IMR-90 (cell line): ENCODE measurements around the gene NFILZ. TPM values are rescaled to one million over a fixed set of nuclear protein-coding genes. Genes with fewer than 3 reads are reported as not detected.

Experiments
- ATAC-seq: fragments of 200-7000 bp; cut with Tn5 transposase; 2 replicates; pipeline ENCODE4 v1.9.1; 2020; ENCODE audit warnings: low read depth, mild to moderate bottlenecking, moderate library complexity
- BruUV-seq: library from RNA; stranded (reverse); fragments of 400-500 nt; replicated peaks from 2 replicates; lab custom pipeline; 2021; lab: Mats Ljungman, UMichigan
- CTCF ChIA-PET: fragments of 300-600 bp; formaldehyde crosslinking; extraction: SDS; loops from one replicate; lab custom pipeline; 2021; ENCODE audit warnings: antibody characterized with exemption; lab: Yijun Ruan, JAX
- POLR2A ChIA-PET: fragments of 300-600 bp; sonication (Branson Sonifier 250); formaldehyde crosslinking; loops from one replicate; lab custom pipeline; 2022; ENCODE audit warnings: antibody characterized with exemption; ENCODE audit not compliant: unreplicated experiment; lab: Charles Lee
- DNase-seq: peaks from one replicate; pipeline ENCODE4 v3.0.0; 2013
- H2AFZ ChIP-seq: replicated peaks from 2 replicates; pipeline ENCODE3; 2013; ENCODE audit warnings: low read length, mild to moderate bottlenecking; ENCODE audit not compliant: poor library complexity
- H2AK5ac ChIP-seq: 2 replicates; pipeline ENCODE4 v1.6.1; 2013; ENCODE audit warnings: low read depth, low read length, inconsistent platforms
- H2AK9ac ChIP-seq: replicated peaks from 2 replicates; pipeline ENCODE3; 2013; ENCODE audit warnings: mild to moderate bottlenecking, low read depth, low read length, moderate library complexity; ENCODE audit not compliant: poor library complexity
- H2BK120ac ChIP-seq: 2 replicates; pipeline ENCODE4 v1.6.1; 2013; ENCODE audit warnings: low read depth, low read length, inconsistent platforms
- H2BK15ac ChIP-seq: 3 replicates; pipeline ENCODE4 v1.6.1; 2013; ENCODE audit warnings: low read depth, low read length, inconsistent platforms
- H2BK20ac ChIP-seq: 2 replicates; pipeline ENCODE4 v1.6.1; 2013; ENCODE audit warnings: low read depth, mild to moderate bottlenecking, inconsistent platforms, low read length, moderate library complexity
- H2BK5ac ChIP-seq: 2 replicates; pipeline ENCODE4 v1.6.1; 2013; ENCODE audit warnings: mild to moderate bottlenecking, low read depth, low read length, inconsistent platforms; ENCODE audit not compliant: poor library complexity, severe bottlenecking
- H3K14ac ChIP-seq: replicated peaks from 2 replicates; pipeline ENCODE4 v1.6.1; 2013; ENCODE audit warnings: low read depth, low read length, inconsistent platforms
- H3K18ac ChIP-seq: 2 replicates; pipeline ENCODE4 v1.6.1; 2013; ENCODE audit warnings: low read depth, low read length, control low read depth
- H3K23ac ChIP-seq: 2 replicates; pipeline ENCODE4 v1.6.1; 2013; ENCODE audit warnings: low read depth, low read length, inconsistent platforms
- H3K27ac ChIP-seq: 2 replicates; pipeline ENCODE4 v1.5.1; 2013; ENCODE audit warnings: mild to moderate bottlenecking, control low read depth, low read length; ENCODE audit not compliant: insufficient read depth
- H3K27me3 ChIP-seq: 2 replicates; pipeline ENCODE4 v1.6.1; 2013; ENCODE audit warnings: low read length; ENCODE audit not compliant: control insufficient read depth, insufficient read depth
- H3K36me3 ChIP-seq: 2 replicates; pipeline ENCODE4 v1.6.1; 2013; ENCODE audit warnings: low read length, mixed read lengths; ENCODE audit not compliant: control insufficient read depth, insufficient read depth
- H3K4ac ChIP-seq: 2 replicates; pipeline ENCODE4 v1.6.1; 2013; ENCODE audit warnings: low read depth, low read length, inconsistent platforms
- H3K4me1 ChIP-seq: 2 replicates; pipeline ENCODE4 v1.6.1; 2013; ENCODE audit warnings: low read length, mixed read lengths; ENCODE audit not compliant: control insufficient read depth, insufficient read depth
- H3K4me2 ChIP-seq: 2 replicates; pipeline ENCODE4 v1.6.1; 2013; ENCODE audit warnings: low read depth, mild to moderate bottlenecking, control low read depth, low read length, moderate library complexity
- H3K4me3 ChIP-seq: 2 replicates; pipeline ENCODE4 v1.5.1; 2013; ENCODE audit warnings: low read depth, mild to moderate bottlenecking, control low read depth, low read length, moderate library complexity; ENCODE audit not compliant: insufficient read depth
- H3K56ac ChIP-seq: 2 replicates; pipeline ENCODE4 v1.6.1; 2013; ENCODE audit warnings: low read length, inconsistent platforms; ENCODE audit not compliant: insufficient read depth; ENCODE audit errors: extremely low read depth
- H3K79me1 ChIP-seq, 2 experiments: 2 replicates each; pipeline ENCODE4 v1.6.1; 2013; ENCODE audit warnings: low read length in 2 of 2, inconsistent platforms in 1 of 2, low read depth in 1 of 2
- H3K9ac ChIP-seq: 2 replicates; pipeline ENCODE4 v1.6.1; 2013; ENCODE audit warnings: low read depth, low read length, control low read depth
- H3K9me1 ChIP-seq: 2 replicates; pipeline ENCODE4 v1.6.1; 2013; ENCODE audit warnings: low read length, inconsistent platforms; ENCODE audit not compliant: insufficient read depth
- H3K9me3 ChIP-seq: 2 replicates; pipeline ENCODE4 v1.6.1; 2013; ENCODE audit warnings: low read length; ENCODE audit not compliant: control insufficient read depth, insufficient read depth
- H4K20me1 ChIP-seq: 2 replicates; pipeline ENCODE4 v1.6.1; 2013; ENCODE audit warnings: low read length, inconsistent platforms; ENCODE audit not compliant: insufficient read depth
- H4K5ac ChIP-seq: 2 replicates; pipeline ENCODE4 v1.6.1; 2013; ENCODE audit warnings: mild to moderate bottlenecking, low read depth, low read length, control low read depth
- H4K8ac ChIP-seq, 2 experiments: 2 replicates each; pipeline ENCODE4 v1.6.1; 2013; ENCODE audit warnings: low read depth in 2 of 2, low read length in 2 of 2, control low read depth in 1 of 2, inconsistent platforms in 1 of 2
- H4K91ac ChIP-seq: 2 replicates; pipeline ENCODE4 v1.6.1; 2013; ENCODE audit warnings: low read depth, low read length, inconsistent platforms; ENCODE audit not compliant: insufficient read depth
- RAD21 ChIP-seq: IDR thresholded peaks from 2 replicates; pipeline ENCODE4 v1.6.1; 2012; ENCODE audit warnings: low read length, improper control_type of control experiment
- SMC3 ChIP-seq: fragments of 150-350 bp; IDR thresholded peaks from 2 replicates; pipeline ENCODE4 v1.6.1; 2016; ENCODE audit warnings: low read depth, mild to moderate bottlenecking, antibody characterized with exemption, low read length, moderate library complexity
- WGBS, 2 experiments: methylation state at CpG; one replicate each; pipeline versions ENCODE4 v1.1.5 to v1.1.7; 2013; ENCODE audit warnings: missing lambda C conversion rate in 2 of 2; ENCODE audit not compliant: insufficient read length in 1 of 2; ENCODE audit errors: extremely low coverage in 2 of 2; 5-methylcytosine and 5-hydroxymethylcytosine counted together
- dilution Hi-C: fragments of 300-500 bp; cut with HindIII; formaldehyde crosslinking; loops from one replicate; pipeline ENCODE4 v1.14.3; 2018; ENCODE audit warnings: low sequenced_read_pairs; ENCODE audit not compliant: unreplicated experiment
- in situ Hi-C: fragments of 300-500 bp; cut with MboI; formaldehyde crosslinking; loops from 3 replicates; pipeline ENCODE4 v1.14.3; 2019; ENCODE audit warnings: low sequenced_read_pairs, inconsistent platforms, mixed read lengths
- intact Hi-C: fragments of 100-400 bp; cut with micrococcal nuclease; formaldehyde crosslinking; loops from 2 replicates; pipeline ENCODE4 v1.10.0; 2022
- polyA plus RNA-seq, 3 experiments: library from polyadenylated mRNA; depleted of rRNA; stranded (reverse); fragments of >200 nt; gene quantifications; 2 replicates each; pipeline ENCODE4 v1.2.3, GENCODE V29; 2012; ENCODE audit warnings: low replicate concordance in 1 of 3
- total RNA-seq: library from RNA; depleted of rRNA; stranded (reverse); fragments of >200 nt; gene quantifications from 2 replicates; pipeline ENCODE4 v1.2.3, GENCODE V29; 2012
- TF ChIP-seq, protein P1 (sequence below): fragments of 150-350 bp; IDR thresholded peaks from 2 replicates; pipeline ENCODE4 v1.6.1; 2017; ENCODE audit warnings: mild to moderate bottlenecking, antibody characterized with exemption, low read length, low read depth
- TF ChIP-seq, protein P2 (sequence below): conservative IDR thresholded peaks from 2 replicates; pipeline ENCODE4 v1.5.1; 2012; ENCODE audit warnings: mild to moderate bottlenecking, low read depth, low read length, improper control_type of control experiment

Gene NFILZ
- total and polyA plus RNA-seq, 2 of the 4 experiments (the other 2 are of a cell fraction) = not detected

DNA sequence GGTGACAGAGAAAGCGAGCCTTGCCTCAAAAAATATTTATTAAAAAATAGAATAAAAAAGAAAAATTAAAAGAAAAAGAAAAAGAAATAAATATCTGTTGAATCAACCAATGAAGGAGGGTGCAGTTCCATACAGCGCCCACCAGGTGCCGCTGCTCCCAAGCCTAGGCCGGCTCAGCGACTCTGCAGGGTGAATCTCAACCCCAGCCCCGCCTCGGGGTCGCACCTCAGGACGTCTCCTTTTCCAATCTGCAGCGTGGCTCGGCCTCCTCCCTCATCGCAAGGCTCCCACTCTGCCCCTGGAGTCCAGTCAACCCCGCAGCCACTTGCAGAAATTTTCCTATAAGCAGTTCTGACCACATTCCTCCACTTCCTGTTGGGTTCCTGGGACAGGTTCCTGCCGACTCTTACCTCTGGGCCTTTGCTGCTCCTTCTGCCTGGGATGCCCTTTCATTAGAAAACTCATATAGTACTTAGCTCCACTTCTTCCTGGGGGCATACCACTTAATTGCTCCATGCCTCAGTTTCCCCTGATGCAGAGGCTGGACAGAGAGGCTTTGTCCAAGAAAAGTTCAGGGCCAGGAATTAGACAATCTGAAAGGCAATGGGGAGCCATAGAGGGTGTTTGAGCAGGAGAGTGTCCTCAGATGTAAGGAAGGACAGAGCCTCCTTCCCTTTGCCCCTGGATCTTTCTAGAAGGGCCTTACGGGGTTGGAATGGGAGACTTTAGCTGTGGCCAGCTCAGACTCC is 24.3 kb downstream of the NFILZ start:
- peak; percentile 98 for ATAC-seq
- peak; percentile 27 for DNase-seq
- H3K4me2 ChIP-seq = peak overlapping the region; percentile 90

More for the DNA sequence above, 24.3 kb downstream of the NFILZ start:
- WGBS, 2 experiments = 5% methylated on average over 4 of the region's 15 CpGs; no CpG with 5 or more reads in 1 of the 2 experiments
- Histone ChIP-seq H3K36me3 (no peaks in the 10 kb centered on the region), H4K8ac (no peak overlapping the region; a peak in 1 of 4 replicates), H2BK15ac (no peak overlapping the region), H2BK5ac (no peak overlapping the region), H3K4me1 (no peaks in the 10 kb centered on the region), H2AFZ (peak overlapping the region; percentile 95), H3K14ac (no peak overlapping the region), H4K20me1 (no peaks in the 10 kb centered on the region), H3K9ac (no peak overlapping the region), H3K56ac (no peak overlapping the region), H3K4ac (no peak overlapping the region), H3K9me1 (no peaks in the 10 kb centered on the region), H3K23ac (no peak overlapping the region), H2BK120ac (no peak overlapping the region), H3K9me3 (no peaks in the 10 kb centered on the region), H3K27me3 (peaks cover 3% of the 10 kb centered on the region; the same call in 1 of the 2 replicates), H2AK9ac (peak overlapping the region; percentile 52), H4K5ac (no peak overlapping the region), H3K4me3 (no peak overlapping the region), H3K18ac (no peak overlapping the region), H2AK5ac (no peak overlapping the region), H3K27ac (no peak overlapping the region), H4K91ac (no peak overlapping the region), H2BK20ac (no peak overlapping the region), H3K79me1 (no peaks in the 10 kb centered on the region)
- intact Hi-C loops (loop anchor here (1.0 kb wide), 3 partner anchors 40 to 426 kb away; no protein-coding TSS in a partner anchor), in situ Hi-C loops (loop anchor here (25.0 kb wide), 1 partner anchor 433 kb away; the partner anchor contains the start of gene OR1M1), dilution Hi-C loops (no loop called here)
- ChIA-PET CTCF (interaction anchor here (0.7 kb wide), 1 partner anchor 198 kb away, joined by 3 read pairs; no protein-coding TSS in a partner anchor), POLR2A (no interaction called here)
- TF ChIP-seq, protein P1, sequence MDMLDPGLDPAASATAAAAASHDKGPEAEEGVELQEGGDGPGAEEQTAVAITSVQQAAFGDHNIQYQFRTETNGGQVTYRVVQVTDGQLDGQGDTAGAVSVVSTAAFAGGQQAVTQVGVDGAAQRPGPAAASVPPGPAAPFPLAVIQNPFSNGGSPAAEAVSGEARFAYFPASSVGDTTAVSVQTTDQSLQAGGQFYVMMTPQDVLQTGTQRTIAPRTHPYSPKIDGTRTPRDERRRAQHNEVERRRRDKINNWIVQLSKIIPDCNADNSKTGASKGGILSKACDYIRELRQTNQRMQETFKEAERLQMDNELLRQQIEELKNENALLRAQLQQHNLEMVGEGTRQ = no peak
- TF ChIP-seq, protein P2, sequence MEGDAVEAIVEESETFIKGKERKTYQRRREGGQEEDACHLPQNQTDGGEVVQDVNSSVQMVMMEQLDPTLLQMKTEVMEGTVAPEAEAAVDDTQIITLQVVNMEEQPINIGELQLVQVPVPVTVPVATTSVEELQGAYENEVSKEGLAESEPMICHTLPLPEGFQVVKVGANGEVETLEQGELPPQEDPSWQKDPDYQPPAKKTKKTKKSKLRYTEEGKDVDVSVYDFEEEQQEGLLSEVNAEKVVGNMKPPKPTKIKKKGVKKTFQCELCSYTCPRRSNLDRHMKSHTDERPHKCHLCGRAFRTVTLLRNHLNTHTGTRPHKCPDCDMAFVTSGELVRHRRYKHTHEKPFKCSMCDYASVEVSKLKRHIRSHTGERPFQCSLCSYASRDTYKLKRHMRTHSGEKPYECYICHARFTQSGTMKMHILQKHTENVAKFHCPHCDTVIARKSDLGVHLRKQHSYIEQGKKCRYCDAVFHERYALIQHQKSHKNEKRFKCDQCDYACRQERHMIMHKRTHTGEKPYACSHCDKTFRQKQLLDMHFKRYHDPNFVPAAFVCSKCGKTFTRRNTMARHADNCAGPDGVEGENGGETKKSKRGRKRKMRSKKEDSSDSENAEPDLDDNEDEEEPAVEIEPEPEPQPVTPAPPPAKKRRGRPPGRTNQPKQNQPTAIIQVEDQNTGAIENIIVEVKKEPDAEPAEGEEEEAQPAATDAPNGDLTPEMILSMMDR = peak; percentile 87
- TF ChIP-seq SMC3 (peak; percentile 62), RAD21 (peak; percentile 77)
- BruUV-seq = no TSS peak
